G401.6 (cell line): ENCODE measurements around the gene PAOX.
"Not testable (repeated sequence)": the region's sequence is repeated elsewhere in the genome, so short reads cannot be mapped to it uniquely, and the experiment has no call there.

ENCODE experiments used
- FAIRE-seq: peaks from 2 replicates; lab custom pipeline; 2012; peaks lifted over from hg19 to GRCh38; lab: Jason Lieb, UNC

PAOX gene

GRCh38 chr10:133365461-133366129, 13.5 kb upstream of the PAOX start:
- FAIRE-seq: no peak

GRCh38 chr10:133366130-133366478, 13.0 kb upstream of the PAOX start:
- no peak for FAIRE-seq

GRCh38 chr10:133366751-133367150, 12.3 kb upstream of the PAOX start:
- no peak for FAIRE-seq

GRCh38 chr10:133367461-133367860, 11.6 kb upstream of the PAOX start:
- not testable (repeated sequence) for FAIRE-seq

GRCh38 chr10:133368153-133368552, 10.9 kb upstream of the PAOX start:
- no peak for FAIRE-seq

- no peak for FAIRE-seq
Observed at GRCh38 chr10:133370030-133370786, 8.9 kb upstream of the PAOX start.

GRCh38 chr10:133372507-133372906, 6.6 kb upstream of the PAOX start:
- no peak for FAIRE-seq

- FAIRE-seq: no peak
Observed at GRCh38 chr10:133373174-133374090, 5.6 kb upstream of the PAOX start, which contains the start of gene ECHS1. Gene ECHS1 (minus strand): TSS chr10:133373354. CDS start chr10:133373333, 21 bp downstream.

GRCh38 chr10:133375357-133376115, 3.5 kb upstream of the PAOX start:
- FAIRE-seq: no peak

- FAIRE-seq: not testable (repeated sequence)
Observed at GRCh38 chr10:133376183-133376582, 2.9 kb upstream of the PAOX start.

- FAIRE-seq: no peak
Observed at GRCh38 chr10:133377025-133377817, 1.8 kb upstream of the PAOX start.

GRCh38 chr10:133377818-133378250, 1.2 kb upstream of the PAOX start:
- no peak for FAIRE-seq

- no peak for FAIRE-seq
Observed at GRCh38 chr10:133378251-133379096, 588 bp upstream of the PAOX start.

- no peak for FAIRE-seq
Observed at GRCh38 chr10:133379801-133380666, 972 bp downstream of the PAOX start.

GRCh38 chr10:133381036-133381435, 2.0 kb downstream of the PAOX start:
- FAIRE-seq: no peak

GRCh38 chr10:133383551-133383950, 4.5 kb downstream of the PAOX start:
- FAIRE-seq: no peak

- FAIRE-seq: no peak
Observed at GRCh38 chr10:133384071-133384470, 5.0 kb downstream of the PAOX start.

GRCh38 chr10:133385214-133385613, 6.2 kb downstream of the PAOX start:
- FAIRE-seq: no peak

- not testable (repeated sequence) for FAIRE-seq
Observed at GRCh38 chr10:133386951-133387350, 7.9 kb downstream of the PAOX start.
